PC-9 (cell line): ENCODE data around the gene COL18A1. TPM values are rescaled to one million over a fixed set of nuclear protein-coding genes. Genes with fewer than 3 reads are reported as not detected.

Experiments
- BruUV-seq: library from RNA; stranded (reverse); fragments of 400-500 nt; replicated peaks from 2 replicates; lab custom pipeline; 2021; lab: Mats Ljungman, UMichigan
- CTCF ChIA-PET: fragments of 300-600 bp; sonication (Branson Sonifier 250); formaldehyde crosslinking; loops from one replicate; lab custom pipeline; 2022; ENCODE audit warnings: antibody characterized with exemption; lab: Charles Lee
- POLR2A ChIA-PET: fragments of 300-600 bp; sonication (Branson Sonifier 250); formaldehyde crosslinking; loops from one replicate; lab custom pipeline; 2022; ENCODE audit warnings: antibody characterized with exemption; ENCODE audit not compliant: unreplicated experiment; lab: Charles Lee
- DNase-seq, 2 experiments: peaks; one replicate each; pipeline versions ENCODE4 v3.0.0 to v3.0.0-alpha.2; 2015 to 2022; ENCODE audit warnings: mixed read lengths in 1 of 2
- H2AFZ ChIP-seq: fragments of 200-600 bp; sonication (generic); 2 replicates; pipeline ENCODE4 v1.8.1; 2017; ENCODE audit warnings: antibody characterized with exemption
- H3F3A ChIP-seq: fragments of 200-600 bp; sonication (generic); 2 replicates; pipeline ENCODE4 v1.8.1; 2017; ENCODE audit warnings: antibody characterized with exemption, mild to moderate bottlenecking, low read depth; ENCODE audit not compliant: insufficient read depth
- H3K27ac ChIP-seq: fragments of 200-600 bp; sonication (generic); 2 replicates; pipeline ENCODE4 v1.6.1; 2016; ENCODE audit warnings: mixed run types
- H3K27me3 ChIP-seq: fragments of 200-600 bp; sonication (generic); 2 replicates; pipeline ENCODE4 v1.6.1; 2016; ENCODE audit warnings: low read depth, mixed run types; ENCODE audit not compliant: insufficient read depth
- H3K36me3 ChIP-seq: fragments of 200-600 bp; sonication (generic); 2 replicates; pipeline ENCODE4 v1.6.1; 2016; ENCODE audit warnings: low read depth, mixed run types
- H3K4me1 ChIP-seq: fragments of 200-600 bp; sonication (generic); replicated peaks from 2 replicates; pipeline ENCODE4 v1.6.1; 2016; ENCODE audit warnings: mixed run types; ENCODE audit not compliant: insufficient read depth
- H3K4me2 ChIP-seq: fragments of 200-600 bp; sonication (generic); 2 replicates; pipeline ENCODE4 v1.6.1; 2017; ENCODE audit warnings: mixed run types
- H3K4me3 ChIP-seq: fragments of 200-600 bp; sonication (generic); 2 replicates; pipeline ENCODE4 v1.6.1; 2016; ENCODE audit warnings: mixed run types
- H3K79me2 ChIP-seq: fragments of 200-600 bp; sonication (generic); 2 replicates; pipeline ENCODE4 v1.6.1; 2017; ENCODE audit warnings: low read depth, mixed run types
- H3K9me2 ChIP-seq: fragments of 200-600 bp; sonication (generic); 2 replicates; pipeline ENCODE4 v1.8.1; 2017; ENCODE audit warnings: mild to moderate bottlenecking; ENCODE audit not compliant: insufficient read depth
- H3K9me3 ChIP-seq: fragments of 200-600 bp; sonication (generic); 2 replicates; pipeline ENCODE4 v1.8.1; 2016; ENCODE audit warnings: low read depth; ENCODE audit not compliant: insufficient read depth
- H4K20me1 ChIP-seq: fragments of 200-600 bp; sonication (generic); 2 replicates; pipeline ENCODE4 v1.8.1; 2017; ENCODE audit not compliant: insufficient read depth
- EZH2 ChIP-seq: fragments of 200-600 bp; sonication (generic); IDR thresholded peaks from 2 replicates; pipeline ENCODE4 v1.8.0; 2017; ENCODE audit warnings: antibody characterized with exemption, low read depth
- intact Hi-C: fragments of 100-400 bp; cut with micrococcal nuclease; formaldehyde crosslinking; loops from one replicate; pipeline ENCODE4 v1.10.0; 2022; ENCODE audit not compliant: unreplicated experiment
- total RNA-seq: library from RNA; stranded (reverse); gene quantifications from 2 replicates; pipeline ENCODE4 v1.2.3, GENCODE V29; 2021
- TF ChIP-seq, protein P1 (sequence below): fragments of 200-600 bp; sonication (generic); conservative IDR thresholded peaks from 2 replicates; pipeline ENCODE4 v1.6.1; 2017; ENCODE audit warnings: mixed run types, antibody characterized with exemption, mild to moderate bottlenecking, moderate library complexity

Gene COL18A1
- total RNA-seq, 1 experiment from 2014 or later = 82.4 TPM

DNA sequence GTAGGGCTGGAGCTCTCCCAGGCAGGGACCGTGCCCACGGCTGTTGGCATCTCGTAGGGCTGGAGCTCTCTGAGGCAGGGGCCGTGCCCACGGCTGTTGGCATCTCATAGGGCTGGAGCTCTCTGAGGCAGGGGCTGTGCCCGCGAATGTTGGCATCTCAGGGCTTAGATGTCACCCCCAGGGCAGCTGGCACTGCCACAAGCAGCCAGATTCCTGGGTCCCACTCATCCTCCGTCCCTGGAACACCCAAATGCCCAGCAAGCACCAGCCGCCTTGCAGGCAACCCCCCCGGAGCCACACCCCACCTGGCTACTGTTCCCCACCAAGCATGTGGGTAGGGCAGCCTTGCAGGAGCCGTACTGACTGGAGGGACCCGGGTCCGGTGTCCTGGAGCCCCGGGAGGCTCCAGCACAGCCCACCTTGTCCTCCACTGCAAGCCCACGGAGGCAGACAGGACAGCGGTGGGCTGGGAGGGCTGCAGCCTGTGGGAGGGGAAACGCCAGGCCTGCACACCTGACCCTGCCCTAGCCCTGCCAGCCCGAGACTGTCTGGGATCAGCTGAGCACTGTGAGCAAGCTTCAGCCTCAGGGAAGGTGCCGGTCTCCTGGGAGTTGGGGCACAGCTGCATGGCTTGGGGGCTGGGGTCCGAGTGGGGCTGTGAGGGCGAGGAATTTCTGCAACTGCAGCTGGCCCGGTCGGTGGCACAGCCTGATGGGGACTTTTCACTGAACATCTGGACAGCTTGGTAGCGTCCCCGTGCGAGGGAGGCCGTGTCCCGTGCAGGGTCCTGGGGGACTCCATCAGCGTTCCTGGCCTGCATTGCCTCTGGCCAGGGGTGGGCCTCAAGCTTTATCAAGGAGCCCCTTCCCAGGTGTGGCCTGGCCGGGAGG is 53.6 kb downstream of the COL18A1 start:
- Histone ChIP-seq H3K36me3 (no peaks in the 10 kb centered on the region), H3K4me3 (no peak overlapping the region), H3K27me3 (no peaks in the 10 kb centered on the region), H3K27ac (no peak overlapping the region), H3K4me1 (no peaks in the 10 kb centered on the region), H3K79me2 (no peaks in the 10 kb centered on the region), H3F3A (no peaks in the 10 kb centered on the region), H3K4me2 (no peak overlapping the region), H4K20me1 (no peaks in the 10 kb centered on the region), H3K9me2 (no peaks in the 10 kb centered on the region), H2AFZ (no peak overlapping the region), H3K9me3 (no peaks in the 10 kb centered on the region)
- CTCF ChIA-PET = no interaction called here
- intact Hi-C loops = no loop called here
- DNase-seq = no peak
- no TSS peak for BruUV-seq
- TF ChIP-seq, protein P1, sequence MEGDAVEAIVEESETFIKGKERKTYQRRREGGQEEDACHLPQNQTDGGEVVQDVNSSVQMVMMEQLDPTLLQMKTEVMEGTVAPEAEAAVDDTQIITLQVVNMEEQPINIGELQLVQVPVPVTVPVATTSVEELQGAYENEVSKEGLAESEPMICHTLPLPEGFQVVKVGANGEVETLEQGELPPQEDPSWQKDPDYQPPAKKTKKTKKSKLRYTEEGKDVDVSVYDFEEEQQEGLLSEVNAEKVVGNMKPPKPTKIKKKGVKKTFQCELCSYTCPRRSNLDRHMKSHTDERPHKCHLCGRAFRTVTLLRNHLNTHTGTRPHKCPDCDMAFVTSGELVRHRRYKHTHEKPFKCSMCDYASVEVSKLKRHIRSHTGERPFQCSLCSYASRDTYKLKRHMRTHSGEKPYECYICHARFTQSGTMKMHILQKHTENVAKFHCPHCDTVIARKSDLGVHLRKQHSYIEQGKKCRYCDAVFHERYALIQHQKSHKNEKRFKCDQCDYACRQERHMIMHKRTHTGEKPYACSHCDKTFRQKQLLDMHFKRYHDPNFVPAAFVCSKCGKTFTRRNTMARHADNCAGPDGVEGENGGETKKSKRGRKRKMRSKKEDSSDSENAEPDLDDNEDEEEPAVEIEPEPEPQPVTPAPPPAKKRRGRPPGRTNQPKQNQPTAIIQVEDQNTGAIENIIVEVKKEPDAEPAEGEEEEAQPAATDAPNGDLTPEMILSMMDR = no peak
- TF ChIP-seq EZH2 = no peak
- POLR2A ChIA-PET = no interaction called here

DNA sequence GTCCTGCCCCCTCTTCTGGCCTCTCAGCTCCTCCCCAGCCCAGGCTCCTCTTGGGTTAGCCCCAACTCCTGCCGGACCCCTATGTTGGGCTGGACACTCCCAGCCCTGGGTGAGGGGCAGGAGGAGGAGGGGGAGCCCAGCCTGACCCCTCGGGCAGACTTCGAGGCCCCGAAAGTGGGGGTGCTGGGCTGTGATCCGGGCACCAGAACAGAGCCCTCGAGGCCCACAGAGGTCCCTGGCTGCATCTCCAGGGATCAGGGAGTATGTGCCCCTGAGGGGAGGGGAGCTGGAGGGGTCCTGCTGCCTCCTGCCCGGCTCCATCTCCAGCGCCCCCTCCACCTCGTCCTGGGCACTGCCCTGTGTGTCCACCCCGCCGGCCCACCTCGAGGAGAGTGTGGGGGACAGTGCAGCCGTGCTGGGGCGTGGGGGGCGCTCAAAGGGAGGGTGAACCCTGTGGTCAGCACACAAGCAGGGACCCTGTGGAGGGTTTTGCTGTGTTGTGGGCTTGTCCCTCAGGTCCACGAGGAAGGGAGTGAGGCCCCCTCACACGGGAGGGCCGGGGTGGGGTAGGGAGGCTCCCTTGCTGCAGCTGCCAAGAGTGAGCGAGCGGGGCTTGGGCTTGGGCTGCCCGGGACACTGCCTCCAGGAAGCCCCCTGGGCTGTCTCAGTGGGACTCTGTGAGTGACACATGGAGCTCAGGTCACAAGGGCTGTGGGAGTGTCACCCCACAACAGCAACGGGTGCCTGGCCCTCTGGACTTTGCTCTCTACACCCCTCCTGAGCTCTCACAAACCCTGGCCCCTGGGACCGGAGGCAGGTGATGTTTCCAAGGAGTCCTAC is 54.4 kb downstream of the COL18A1 start:
- Histone ChIP-seq H3K79me2 (no peaks in the 10 kb centered on the region), H2AFZ (no peak overlapping the region)

GRCh38 chr21:45460011-45460565 is 55.1 kb downstream of the COL18A1 start:
- H3K4me3 ChIP-seq = no peak overlapping the region
- no peaks in the 10 kb centered on the region for H3K9me3 ChIP-seq
- no peaks in the 10 kb centered on the region for H3K4me1 ChIP-seq
- no peaks in the 10 kb centered on the region for H3F3A ChIP-seq
- H3K9me2 ChIP-seq = no peaks in the 10 kb centered on the region
- no peak overlapping the region for H3K4me2 ChIP-seq
- DNase-seq = no peak
- TF ChIP-seq, protein P1 = no peak
- no peak for TF ChIP-seq EZH2
- no peaks in the 10 kb centered on the region for H3K27me3 ChIP-seq
- H3K36me3 ChIP-seq = no peaks in the 10 kb centered on the region
- ChIA-PET CTCF (no interaction called here), POLR2A (interaction anchor here (0.5 kb wide), 1 partner anchor 12 kb away, joined by 13 read pairs; no protein-coding TSS in a partner anchor)
- intact Hi-C loops = no loop called here
- H2AFZ ChIP-seq = no peak overlapping the region
- BruUV-seq = no TSS peak
- no peak overlapping the region for H3K27ac ChIP-seq
- no peaks in the 10 kb centered on the region for H3K79me2 ChIP-seq
- no peaks in the 10 kb centered on the region for H4K20me1 ChIP-seq

More for the DNA sequence above, 54.4 kb downstream of the COL18A1 start:
- BruUV-seq = no TSS peak
- Histone ChIP-seq H3K36me3 (no peaks in the 10 kb centered on the region), H3F3A (no peaks in the 10 kb centered on the region), H3K27ac (no peak overlapping the region), H3K27me3 (no peaks in the 10 kb centered on the region), H3K4me1 (no peaks in the 10 kb centered on the region), H4K20me1 (no peaks in the 10 kb centered on the region), H3K4me2 (no peak overlapping the region), H3K9me3 (no peaks in the 10 kb centered on the region), H3K4me3 (no peak overlapping the region), H3K9me2 (no peaks in the 10 kb centered on the region)
- no peak for DNase-seq
- no peak for TF ChIP-seq EZH2
- TF ChIP-seq, protein P1 = no peak
- intact Hi-C loops = no loop called here
- CTCF ChIA-PET = no interaction called here
- POLR2A ChIA-PET = no interaction called here
